Measurements from ENCODE around the gene SLC37A4. TPM values are rescaled to one million over a fixed set of nuclear protein-coding genes. Genes with fewer than 3 reads are reported as not detected.
A peak's percentile ranks its signal among the peaks of the same experiment; 100 is the strongest.

Gene SLC37A4
- total and polyA plus RNA-seq, 2 of the 13 experiments (the other 11 are each of a cell fraction or from before 2014, with no cell fraction given) = 43.0 to 56.1 TPM

GRCh38 chr11:119067371-119068222 is 36.9 kb upstream of the SLC37A4 start, which contains the start of gene VPS11 (continued):
- peak; percentile 70; the same call in 1 of the 2 replicates for TF ChIP-seq BRF2 (CRISPR knock-in tag; IDR thresholded peaks at IDR 0.05)
- 0 out of 2 replicates have a peak, but pooled peaks have one; percentile 24 for TF ChIP-seq ZNF230 (CRISPR knock-in tag; IDR thresholded peaks at IDR 0.05)
- TF ChIP-seq ZNF18 (CRISPR knock-in tag; IDR thresholded peaks at IDR 0.05; ENCODE audit: insufficient replicate concordance) = no peak
- TF ChIP-seq HNRNPK (IDR thresholded peaks at IDR 0.05; ENCODE audit: low read depth, low read length, poor library complexity, severe bottlenecking) = no peak
- no peak for TF ChIP-seq SRSF9 (IDR thresholded peaks at IDR 0.05; ENCODE audit: borderline replicate concordance, insufficient read depth, low read depth, low read length, poor library complexity, severe bottlenecking)
- TF ChIP-seq HOMEZ (CRISPR knock-in tag; IDR thresholded peaks at IDR 0.05; ENCODE audit: low read depth) = 0 out of 2 replicates have a peak, but pooled peaks have one; percentile 48
- no peak for TF ChIP-seq HOXA7 (CRISPR knock-in tag; IDR thresholded peaks at IDR 0.05)
- no peak for TF ChIP-seq MED8 (CRISPR knock-in tag; IDR thresholded peaks at IDR 0.05; ENCODE audit: insufficient replicate concordance)
- TF ChIP-seq ZNF569 (CRISPR knock-in tag; IDR thresholded peaks at IDR 0.05; ENCODE audit: borderline replicate concordance) = no peak
- TF ChIP-seq ZNF766 (CRISPR knock-in tag; IDR thresholded peaks at IDR 0.05; ENCODE audit: borderline replicate concordance) = no peak
- peak in 1 of 2 experiments; percentile 87; a peak in 2 of 4 replicates for TF ChIP-seq KLF16 (CRISPR knock-in tag; IDR thresholded peaks at IDR 0.05)
- TF ChIP-seq REXO4 (CRISPR knock-in tag; IDR thresholded peaks at IDR 0.05; ENCODE audit: borderline replicate concordance) = no peak
- no peak for TF ChIP-seq CENPBD1 (CRISPR knock-in tag; IDR thresholded peaks at IDR 0.05; ENCODE audit: borderline replicate concordance, low read depth)
- no peak for TF ChIP-seq EED (CRISPR knock-in tag; IDR thresholded peaks at IDR 0.05)
- no peak for TF ChIP-seq ZNF609 (CRISPR knock-in tag; IDR thresholded peaks at IDR 0.05; ENCODE audit: borderline replicate concordance)
- TF ChIP-seq ELF3 (CRISPR knock-in tag; IDR thresholded peaks at IDR 0.05) = peak; percentile 83
- no peak for TF ChIP-seq PRMT3 (CRISPR knock-in tag; IDR thresholded peaks at IDR 0.05; ENCODE audit: borderline replicate concordance, low read depth)
- no peak for TF ChIP-seq ZNF3 (CRISPR knock-in tag; IDR thresholded peaks at IDR 0.05)

All from HepG2 (cell line).